H1 (cell line): ENCODE measurements around the gene CRYBG1. TPM values are rescaled to one million over a fixed set of nuclear protein-coding genes. Genes with fewer than 3 reads are reported as not detected.

ENCODE experiments used
- CTCF ChIA-PET: fragments of 300-600 bp; sonication (Branson Sonifier 250); formaldehyde crosslinking; loops from one replicate; lab custom pipeline; 2021; ENCODE audit not compliant: partially characterized antibody; lab: Charles Lee
- POLR2A ChIA-PET: fragments of 300-600 bp; sonication (Branson Sonifier 250); formaldehyde crosslinking; loops from one replicate; lab custom pipeline; 2021; ENCODE audit warnings: inconsistent platforms; ENCODE audit not compliant: partially characterized antibody; lab: Charles Lee
- DNase-seq, 2 experiments: peaks; one replicate each; pipeline versions ENCODE4 v3.0.0 to v3.0.0-alpha.2; 2010 to 2022; ENCODE audit warnings: low spot score in 2 of 2, low read depth in 1 of 2, mixed read lengths in 1 of 2
- FAIRE-seq: peaks from 2 replicates; lab custom pipeline; 2011; peaks lifted over from hg19 to GRCh38; lab: Jason Lieb, UNC
- H2AFZ ChIP-seq: 2 replicates; pipeline ENCODE4 v1.8.1; 2012; ENCODE audit warnings: low read length, inconsistent platforms
- H2AK5ac ChIP-seq: 2 replicates; pipeline ENCODE4 v1.6.1; 2013; ENCODE audit warnings: low read depth, low read length
- H2BK120ac ChIP-seq: replicated peaks from 2 replicates; pipeline ENCODE3; 2013; ENCODE audit warnings: low read depth, low read length, inconsistent platforms
- H2BK12ac ChIP-seq: 2 replicates; pipeline ENCODE4 v1.6.1; 2013; ENCODE audit warnings: low read depth, low read length
- H2BK15ac ChIP-seq: 2 replicates; pipeline ENCODE4 v1.6.1; 2013; ENCODE audit warnings: low read length
- H2BK20ac ChIP-seq: 2 replicates; pipeline ENCODE4 v1.6.1; 2013; ENCODE audit warnings: low read length
- H2BK5ac ChIP-seq: 2 replicates; pipeline ENCODE4 v1.6.1; 2013; ENCODE audit warnings: low read depth, low read length
- H3K14ac ChIP-seq: 2 replicates; pipeline ENCODE4 v1.6.1; 2013; ENCODE audit warnings: inconsistent platforms; ENCODE audit not compliant: insufficient read length
- H3K18ac ChIP-seq: 2 replicates; pipeline ENCODE4 v1.6.1; 2013; ENCODE audit warnings: low read length; ENCODE audit errors: extremely low read depth
- H3K23ac ChIP-seq: 2 replicates; pipeline ENCODE4 v1.6.1; 2013; ENCODE audit warnings: inconsistent platforms; ENCODE audit not compliant: insufficient read length
- H3K23me2 ChIP-seq: 2 replicates; pipeline ENCODE4 v1.6.1; 2013; ENCODE audit warnings: low read depth, low read length
- H3K27ac ChIP-seq: 2 replicates; pipeline ENCODE4 v1.6.1; 2011; ENCODE audit warnings: low read depth, low read length, inconsistent platforms
- H3K27me3 ChIP-seq, 4 experiments: replicated peaks in 1 of 4; 1 replicate in 1 of 4; 2 replicates in 3 of 4; pipeline versions ENCODE4 v1.6.1 to v1.8.1; 2011 to 2013; ENCODE audit warnings: low read length in 3 of 4, mild to moderate bottlenecking in 3 of 4, inconsistent platforms in 2 of 4, mixed read lengths in 2 of 4, moderate library complexity in 1 of 4; ENCODE audit not compliant: control insufficient read depth in 3 of 4, insufficient read depth in 3 of 4; ENCODE audit errors: extremely low read depth in 1 of 4
- H3K36me3 ChIP-seq, 4 experiments: 2 replicates each; pipeline versions ENCODE4 v1.6.1 to v1.8.1; 2011 to 2013; ENCODE audit warnings: mild to moderate bottlenecking in 4 of 4, low read length in 3 of 4, moderate library complexity in 2 of 4, control low read depth in 1 of 4, inconsistent platforms in 1 of 4; ENCODE audit not compliant: insufficient read depth in 4 of 4, control insufficient read depth in 2 of 4
- H3K4ac ChIP-seq: replicated peaks from 2 replicates; pipeline ENCODE3; 2013; ENCODE audit warnings: low read length, low read depth, mixed read lengths, inconsistent platforms; ENCODE audit not compliant: insufficient read length
- H3K4me1 ChIP-seq, 4 experiments: replicated peaks in 1 of 4; 1 replicate in 1 of 4; 2 replicates in 3 of 4; pipeline versions ENCODE4 v1.6.1 to v1.8.1; 2011 to 2013; ENCODE audit warnings: low read length in 3 of 4, inconsistent platforms in 2 of 4, mixed read lengths in 1 of 4; ENCODE audit not compliant: insufficient read depth in 4 of 4, control insufficient read depth in 3 of 4
- H3K4me2 ChIP-seq, 2 experiments: 2 replicates each; pipeline versions ENCODE4 v1.6.1 to v1.8.1; 2011 to 2013; ENCODE audit warnings: low read depth in 2 of 2, low read length in 2 of 2, control low read depth in 1 of 2, inconsistent platforms in 1 of 2, mild to moderate bottlenecking in 1 of 2; ENCODE audit not compliant: insufficient read depth in 1 of 2
- H3K4me3 ChIP-seq, 4 experiments: fragments of 200-600, 300-600 bp in 1 of 4; sonication (generic), shearing (Covaris generic), sonication (Bioruptor Twin) in 1 of 4; 2 replicates each; pipeline versions ENCODE4 v1.5.1 to v1.8.1; 2011 to 2016; ENCODE audit warnings: low read length in 4 of 4, low read depth in 3 of 4, control low read depth in 2 of 4, inconsistent platforms in 2 of 4, mild to moderate bottlenecking in 2 of 4, mixed read lengths in 1 of 4, moderate library complexity in 1 of 4; ENCODE audit not compliant: insufficient read depth in 2 of 4; ENCODE audit errors: extremely low read depth in 1 of 4
- H3K56ac ChIP-seq: replicated peaks from 2 replicates; pipeline ENCODE3; 2013; ENCODE audit warnings: low read depth, mild to moderate bottlenecking, mixed read lengths, low read length, inconsistent platforms; ENCODE audit not compliant: insufficient read length
- H3K79me1 ChIP-seq: 2 replicates; pipeline ENCODE4 v1.6.1; 2013; ENCODE audit warnings: low read depth, low read length, control low read depth
- H3K79me2 ChIP-seq, 2 experiments: 2 replicates each; pipeline versions ENCODE4 v1.6.1 to v1.8.1; 2012 to 2013; ENCODE audit warnings: low read length in 2 of 2, mild to moderate bottlenecking in 2 of 2, inconsistent platforms in 1 of 2; ENCODE audit not compliant: insufficient read depth in 2 of 2, control insufficient read depth in 1 of 2
- H3K9ac ChIP-seq, 4 experiments: replicated peaks in 1 of 4; 1 replicate in 1 of 4; 2 replicates in 3 of 4; pipeline versions ENCODE4 v1.6.1 to v1.8.1; 2011 to 2013; ENCODE audit warnings: low read depth in 3 of 4, low read length in 3 of 4, control low read depth in 2 of 4, mild to moderate bottlenecking in 2 of 4, moderate library complexity in 2 of 4, inconsistent platforms in 1 of 4; ENCODE audit errors: extremely low read depth in 1 of 4
- H3K9me3 ChIP-seq, 2 experiments: 2 replicates each; pipeline versions ENCODE4 v1.6.1 to v1.8.1; 2012 to 2013; ENCODE audit warnings: mild to moderate bottlenecking in 2 of 2, moderate library complexity in 2 of 2, control low read depth in 1 of 2, inconsistent platforms in 1 of 2, low read depth in 1 of 2, low read length in 1 of 2, mixed read lengths in 1 of 2; ENCODE audit not compliant: insufficient read depth in 2 of 2
- H4K20me1 ChIP-seq, 2 experiments: replicated peaks in 1 of 2; 2 replicates each; pipeline versions ENCODE3 to v1.8.1; 2011 to 2013; ENCODE audit warnings: inconsistent platforms in 2 of 2, low read length in 2 of 2, mild to moderate bottlenecking in 1 of 2; ENCODE audit not compliant: insufficient read depth in 2 of 2, control insufficient read depth in 1 of 2
- H4K5ac ChIP-seq: 2 replicates; pipeline ENCODE4 v1.6.1; 2013; ENCODE audit warnings: low read length, low read depth, mixed read lengths, inconsistent platforms; ENCODE audit not compliant: insufficient read length
- H4K8ac ChIP-seq: 2 replicates; pipeline ENCODE4 v1.8.0; 2013; ENCODE audit warnings: mild to moderate bottlenecking, moderate library complexity, low read length, inconsistent platforms; ENCODE audit not compliant: insufficient read depth; ENCODE audit errors: extremely low read depth
- H4K91ac ChIP-seq: replicated peaks from 2 replicates; pipeline ENCODE3; 2013; ENCODE audit warnings: low read length, mixed read lengths, inconsistent platforms; ENCODE audit not compliant: insufficient read length
- CEBPB ChIP-seq: IDR thresholded peaks from 2 replicates; pipeline ENCODE4 v1.6.1; 2012; ENCODE audit warnings: low read depth, low read length
- CTCF ChIP-seq, 3 experiments: IDR thresholded peaks; 1 replicate in 2 of 3; 2 replicates in 1 of 3; pipeline versions ENCODE4 v1.5.1 to v1.6.1; 2011; ENCODE audit warnings: low read length in 3 of 3, mild to moderate bottlenecking in 3 of 3, inconsistent platforms in 2 of 3, low read depth in 1 of 3, moderate library complexity in 1 of 3; ENCODE audit not compliant: insufficient read depth in 1 of 3; ENCODE audit errors: control extremely low read depth in 1 of 3
- NANOG ChIP-seq: IDR thresholded peaks from 2 replicates; pipeline ENCODE4 v1.6.1; 2011; ENCODE audit warnings: low read length, low read depth, mild to moderate bottlenecking, inconsistent platforms; ENCODE audit not compliant: insufficient read depth, poor library complexity, severe bottlenecking
- RFX5 ChIP-seq: IDR thresholded peaks from 2 replicates; pipeline ENCODE4 v1.6.1; 2011; ENCODE audit warnings: low read depth, low read length, improper control_type of control experiment, borderline replicate concordance
- RNF2 ChIP-seq: fragments of 200-900, 300-1000 bp; sonication (generic); IDR thresholded peaks from 2 replicates; pipeline ENCODE4 v1.7.1; 2016; ENCODE audit warnings: borderline replicate concordance, low read depth, mild to moderate bottlenecking, antibody characterized with exemption, low read length; ENCODE audit not compliant: poor library complexity, severe bottlenecking; ENCODE audit errors: missing control alignments
- SIN3A ChIP-seq, 2 experiments: IDR thresholded peaks in 1 of 2; conservative IDR thresholded peaks in 1 of 2; 2 replicates each; pipeline ENCODE4 v1.6.1; 2011 to 2012; ENCODE audit warnings: low read length in 2 of 2, improper control_type of control experiment in 1 of 2, low read depth in 1 of 2, mild to moderate bottlenecking in 1 of 2
- SIX5 ChIP-seq: IDR thresholded peaks from 2 replicates; pipeline ENCODE4 v1.6.1; 2011; ENCODE audit warnings: mild to moderate bottlenecking, low read depth, low read length
- SRF ChIP-seq: IDR thresholded peaks from 2 replicates; pipeline ENCODE4 v1.6.1; 2011; ENCODE audit warnings: mild to moderate bottlenecking, low read depth, low read length, moderate library complexity
- TCF12 ChIP-seq: IDR thresholded peaks from 2 replicates; pipeline ENCODE4 v1.6.1; 2011; ENCODE audit warnings: low read depth, mild to moderate bottlenecking, low read length
- WGBS, 2 experiments: shearing (Covaris generic) in 1 of 2; methylation state at CpG; one replicate each; pipeline versions ENCODE4 v1.1.6 to v1.1.7; 2013 to 2015; ENCODE audit warnings: low lambda C conversion rate in 2 of 2, mixed read lengths in 2 of 2, inconsistent platforms in 1 of 2, low coverage in 1 of 2, missing lambda C conversion rate in 1 of 2; ENCODE audit not compliant: insufficient replicate concordance in 2 of 2, insufficient coverage in 1 of 2, insufficient read length in 1 of 2; ENCODE audit errors: extremely low coverage in 1 of 2, missing lambda C conversion rate in 1 of 2; 5-methylcytosine and 5-hydroxymethylcytosine counted together
- polyA plus RNA-seq, 7 experiments: library from polyadenylated mRNA; depleted of rRNA in 3 of 7; stranded (reverse) in 5 of 7; unstranded in 2 of 7; fragments of >200 nt in 5 of 7; fragments of 200-250 nt in 2 of 7; gene quantifications; 1 replicate in 5 of 7; 2 replicates in 1 of 7; 4 replicates in 1 of 7; pipeline versions ENCODE4 v1.2.1 to v1.2.3, GENCODE V29; 2011 to 2013; ENCODE audit warnings: missing spikeins in 2 of 7, mixed read lengths in 2 of 7
- total RNA-seq: library from RNA; stranded (reverse); fragmentation: NEBNext Ultra II Directional; extraction: Animal tissue kit (Norgen Biotek cat#: 25700); gene quantifications from 2 replicates; pipeline ENCODE4 v1.2.1, GENCODE V29; 2021

Gene CRYBG1
- total and polyA plus RNA-seq, 2 of the 8 experiments (the other 6 are each of a cell fraction or from before 2014, with no cell fraction given), result 2.2 to 11.6 TPM

- Histone ChIP-seq H3K18ac (no peak overlapping the region), H4K8ac (no peak overlapping the region), H3K79me2 (no peaks in the 10 kb centered on the region), H4K91ac (no peak overlapping the region), H3K9ac (no peak overlapping the region), H3K4me2 (no peak overlapping the region), H3K23ac (no peak overlapping the region), H3K23me2 (no peaks in the 10 kb centered on the region), H3K56ac (no peak overlapping the region), H3K36me3 (no peaks in the 10 kb centered on the region), H3K14ac (no peak overlapping the region), H2AFZ (no peak overlapping the region), H2BK5ac (no peak overlapping the region), H2BK20ac (no peak overlapping the region), H3K79me1 (no peaks in the 10 kb centered on the region), H2BK120ac (no peak overlapping the region), H4K5ac (no peak overlapping the region), H3K27me3 (no peaks in the 10 kb centered on the region), H2AK5ac (no peak overlapping the region), H3K4ac (no peak overlapping the region), H2BK12ac (no peak overlapping the region), H2BK15ac (no peak overlapping the region), H3K9me3 (no peaks in the 10 kb centered on the region), H3K4me3 (no peak overlapping the region), H3K4me1 (no peaks in the 10 kb centered on the region), H3K27ac (no peak overlapping the region), H4K20me1 (no peaks in the 10 kb centered on the region)
- DNase-seq (no peak), FAIRE-seq (no peak)
- CTCF ChIA-PET, result interaction anchor here (0.6 to 1.8 kb wide), 6 partner anchors 8 to 149 kb away, joined by 3 to 7 read pairs (median 4); no protein-coding TSS in a partner anchor
- 87% methylated on average over 7 of the region's 7 CpGs; no CpG with 5 or more reads in 1 of the 2 experiments for WGBS, 2 experiments
- POLR2A ChIA-PET, result no interaction called here
- TF ChIP-seq SIN3A (conservative IDR thresholded peaks at IDR 0.05 in 1 of 2, IDR thresholded peaks at IDR 0.05 in 1 of 2; ENCODE audit: low read depth in 1 of 2, low read length in 2 of 2), result no peak
- TF ChIP-seq CTCF (IDR thresholded peaks at IDR 0.05; ENCODE audit: control extremely low read depth in 1 of 3, insufficient read depth in 1 of 3, low read depth in 1 of 3, low read length in 3 of 3), result no peak
- no peak for TF ChIP-seq SIX5
- no peak for TF ChIP-seq TCF12
- no peak for TF ChIP-seq SRF
- TF ChIP-seq RNF2, result no peak
- TF ChIP-seq NANOG, result no peak
- no peak for TF ChIP-seq RFX5
- no peak for TF ChIP-seq CEBPB
These were observed 36.1 kb downstream of the CRYBG1 start for GRCh38 chr6:106396426-106397220.
